Rectal smooth muscle tissue (tissue), 1 donor: ENCODE measurements around the gene RASSF8.
"Not testable (repeated sequence)": the region's sequence is repeated elsewhere in the genome, so short reads cannot be mapped to it uniquely, and the experiment has no call there.

Source experiments
- H3K27ac ChIP-seq: one replicate; pipeline ENCODE4 v1.7.0; 2013; ENCODE audit warnings: low read depth, low read length, inconsistent platforms
- H3K27me3 ChIP-seq: one replicate; pipeline ENCODE4 v1.7.0; 2013; ENCODE audit warnings: low read length; ENCODE audit not compliant: control insufficient read depth, insufficient read depth
- H3K36me3 ChIP-seq: one replicate; pipeline ENCODE4 v1.7.0; 2013; ENCODE audit warnings: low read length; ENCODE audit not compliant: control insufficient read depth, insufficient read depth
- H3K4me1 ChIP-seq: one replicate; pipeline ENCODE4 v1.7.0; 2013; ENCODE audit warnings: low read length; ENCODE audit not compliant: control insufficient read depth, insufficient read depth
- H3K4me3 ChIP-seq: one replicate; pipeline ENCODE4 v1.7.0; 2013; ENCODE audit warnings: low read length
- H3K9ac ChIP-seq: one replicate; pipeline ENCODE4 v1.7.0; 2013; ENCODE audit warnings: low read length

RASSF8 gene

DNA sequence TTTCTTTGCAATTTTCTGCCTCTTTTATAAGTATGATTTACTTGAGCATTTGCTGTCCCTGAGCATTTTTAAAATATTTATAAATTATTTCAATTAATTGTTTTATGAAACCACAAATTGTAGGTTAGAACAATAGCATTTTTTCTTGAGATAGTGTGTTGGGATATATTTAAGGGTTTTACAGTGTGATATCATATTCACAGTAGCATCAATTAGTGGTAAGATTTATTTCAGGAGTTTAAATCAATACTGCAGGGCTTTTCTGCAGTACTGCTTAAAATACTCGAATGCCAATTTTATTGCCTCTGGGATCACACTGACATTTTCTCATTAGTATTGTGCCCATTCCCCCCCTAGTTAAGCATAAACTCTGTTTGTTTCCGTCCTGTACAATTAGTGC, 84.2 kb downstream of the RASSF8 start:
- Histone ChIP-seq H3K4me1 (peaks cover 17% of the 10 kb centered on the region), H3K9ac (no peak overlapping the region), H3K4me3 (no peak overlapping the region), H3K27me3 (no peaks in the 10 kb centered on the region), H3K27ac (no peak overlapping the region), H3K36me3 (no peaks in the 10 kb centered on the region)

- Histone ChIP-seq H3K36me3 (no peaks in the 10 kb centered on the region), H3K4me3 (no peak overlapping the region), H3K27ac (no peak overlapping the region), H3K27me3 (no peaks in the 10 kb centered on the region), H3K9ac (no peak overlapping the region), H3K4me1 (peaks cover 17% of the 10 kb centered on the region)
These were observed 84.9 kb downstream of the RASSF8 start for GRCh38 chr12:26043135-26044006.

DNA sequence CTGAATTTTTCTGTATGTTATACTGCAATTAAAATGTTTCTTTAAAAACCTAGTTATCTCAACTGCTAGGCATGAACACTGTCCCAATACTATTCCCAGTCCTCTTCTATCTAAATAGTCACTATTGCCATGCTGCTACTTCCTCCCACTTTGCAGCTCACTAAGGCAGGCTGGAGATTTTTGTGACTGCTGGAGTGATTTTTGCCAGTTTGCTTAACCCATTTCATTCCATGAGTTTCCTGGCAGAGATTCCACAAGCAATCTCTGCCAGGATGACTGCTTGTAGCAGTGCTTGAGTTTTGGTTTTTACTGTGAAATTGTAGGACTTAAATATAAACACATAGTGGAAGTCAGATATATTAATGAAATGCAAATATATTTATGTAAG, 85.5 kb downstream of the RASSF8 start:
- Histone ChIP-seq H3K36me3 (no peaks in the 10 kb centered on the region), H3K4me3 (no peak overlapping the region), H3K27ac (no peak overlapping the region), H3K9ac (no peak overlapping the region), H3K27me3 (no peaks in the 10 kb centered on the region), H3K4me1 (peaks cover 13% of the 10 kb centered on the region)

- Histone ChIP-seq H3K9ac (no peak overlapping the region), H3K4me1 (peaks cover 13% of the 10 kb centered on the region), H3K36me3 (no peaks in the 10 kb centered on the region), H3K27ac (no peak overlapping the region), H3K4me3 (no peak overlapping the region), H3K27me3 (no peaks in the 10 kb centered on the region)
These were observed 86.1 kb downstream of the RASSF8 start for GRCh38 chr12:26044592-26044991.

DNA sequence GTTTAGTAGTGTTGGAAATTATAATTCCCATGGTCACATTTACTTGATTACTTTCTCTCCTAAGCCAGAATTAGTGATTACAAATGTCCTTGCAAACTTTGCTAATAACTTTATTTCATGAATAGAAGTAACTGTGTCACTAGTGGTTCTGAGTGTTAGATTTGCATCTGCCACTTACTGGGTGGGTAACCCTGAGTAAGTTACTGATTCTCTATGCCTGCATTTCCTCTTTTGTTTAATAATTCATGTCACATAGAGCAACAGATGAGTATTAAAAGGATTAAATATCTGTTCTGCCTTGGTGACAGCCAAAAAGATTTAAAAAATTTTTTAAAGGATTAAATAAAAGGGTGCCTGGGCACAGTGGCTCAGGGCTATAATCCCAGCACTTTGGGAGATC, 87.7 kb downstream of the RASSF8 start:
- Histone ChIP-seq H3K27me3 (no peaks in the 10 kb centered on the region), H3K27ac (no peak overlapping the region), H3K9ac (no peak overlapping the region), H3K4me1 (peaks cover 13% of the 10 kb centered on the region), H3K4me3 (no peak overlapping the region), H3K36me3 (no peaks in the 10 kb centered on the region)

- no peaks in the 10 kb centered on the region for H3K27me3 ChIP-seq
- peaks cover 13% of the 10 kb centered on the region for H3K4me1 ChIP-seq
- no peak overlapping the region for H3K9ac ChIP-seq
- no peak overlapping the region for H3K4me3 ChIP-seq
- H3K27ac ChIP-seq = no peak overlapping the region
- H3K36me3 ChIP-seq = no peaks in the 10 kb centered on the region
These were observed 88.4 kb downstream of the RASSF8 start for GRCh38 chr12:26046906-26047305.

DNA sequence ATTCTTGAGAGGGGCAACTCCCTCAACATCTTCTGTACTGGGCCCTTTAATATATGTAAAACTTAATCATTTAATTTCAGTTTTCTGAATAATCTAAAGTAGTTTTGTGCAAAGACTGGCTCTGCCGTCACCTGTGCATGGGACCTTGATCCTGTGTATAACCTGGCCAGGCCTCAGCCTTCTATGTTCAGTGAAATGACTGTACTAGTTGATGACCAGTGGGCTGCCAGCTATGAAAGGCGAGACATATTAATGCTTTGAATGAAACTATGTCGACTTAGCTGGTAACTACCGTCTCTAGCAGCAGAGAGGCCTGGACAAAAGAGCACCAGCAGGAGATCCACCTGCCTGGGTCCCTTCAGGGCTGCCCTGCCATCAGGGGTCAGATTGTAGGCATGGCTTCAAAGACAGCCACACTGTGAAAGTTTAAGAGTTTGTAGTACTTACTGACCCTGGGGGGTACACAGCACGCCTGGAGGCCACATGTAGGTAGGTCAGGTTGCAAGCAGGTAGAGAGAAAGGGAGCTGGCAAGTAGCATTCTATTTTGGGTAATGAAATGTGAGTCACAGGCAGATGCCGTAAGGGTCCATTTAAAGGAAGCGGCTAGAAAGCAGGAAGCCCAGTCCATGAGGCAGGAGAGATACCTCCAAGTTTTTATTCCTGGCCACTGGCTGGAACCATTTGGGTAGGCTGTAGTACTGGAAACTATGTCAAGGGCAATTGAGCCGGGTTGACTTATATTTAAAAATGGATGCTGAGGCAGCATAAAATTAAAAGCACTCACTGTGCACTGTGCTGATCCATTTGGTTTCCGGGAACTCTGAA, 89.1 kb downstream of the RASSF8 start:
- peaks cover 13% of the 10 kb centered on the region for H3K4me1 ChIP-seq
- no peak overlapping the region for H3K9ac ChIP-seq
- no peak overlapping the region for H3K4me3 ChIP-seq
- H3K36me3 ChIP-seq = no peaks in the 10 kb centered on the region
- no peak overlapping the region for H3K27ac ChIP-seq
- no peaks in the 10 kb centered on the region for H3K27me3 ChIP-seq

GRCh38 chr12:26052652-26053051, 94.2 kb downstream of the RASSF8 start:
- no peak overlapping the region for H3K27ac ChIP-seq
- no peaks in the 10 kb centered on the region for H3K27me3 ChIP-seq
- no peak overlapping the region for H3K9ac ChIP-seq
- no peaks in the 10 kb centered on the region for H3K36me3 ChIP-seq
- H3K4me1 ChIP-seq = peaks cover 4% of the 10 kb centered on the region
- no peak overlapping the region for H3K4me3 ChIP-seq

DNA sequence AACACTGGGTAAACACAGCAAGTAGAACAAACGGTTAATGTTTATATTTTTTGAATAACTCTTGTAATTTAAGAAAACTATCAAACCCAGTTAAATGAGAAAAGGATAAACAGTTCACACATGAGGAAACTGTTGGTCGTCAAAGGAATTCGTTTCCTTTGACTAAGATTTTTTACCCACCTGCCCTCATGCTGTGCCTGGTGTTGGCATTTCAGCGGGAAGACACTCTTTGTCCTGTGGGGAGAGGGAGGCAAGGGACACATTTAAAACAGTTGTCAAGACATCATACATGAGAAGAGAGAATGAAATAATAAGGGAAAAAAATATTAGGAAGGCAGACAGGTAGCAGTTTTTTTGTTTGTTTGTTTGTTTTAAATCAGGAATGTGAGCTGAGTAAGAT, 95.9 kb downstream of the RASSF8 start:
- H3K27ac ChIP-seq = no peak overlapping the region

DNA sequence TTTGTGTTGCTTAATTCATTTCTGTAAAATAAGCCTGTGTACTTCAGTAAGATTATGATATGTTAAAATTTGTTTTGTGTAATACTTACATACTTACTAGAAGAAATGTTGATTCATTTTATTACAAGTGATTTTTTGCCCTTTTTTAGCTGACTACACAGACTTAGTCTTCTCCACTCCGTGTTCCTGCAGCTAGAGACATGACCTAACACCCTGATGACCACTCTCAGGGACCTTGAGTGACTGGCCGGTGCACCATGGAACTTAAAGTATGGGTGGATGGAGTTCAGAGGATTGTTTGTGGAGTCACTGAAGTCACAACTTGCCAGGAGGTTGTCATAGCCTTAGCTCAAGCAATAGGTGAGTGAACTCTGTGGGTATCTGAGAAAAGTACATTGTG, 96.6 kb downstream of the RASSF8 start:
- Histone ChIP-seq H3K27me3 (no peaks in the 10 kb centered on the region), H3K4me3 (no peak overlapping the region), H3K4me1 (peaks cover 4% of the 10 kb centered on the region)

More for the DNA sequence above, 95.9 kb downstream of the RASSF8 start:
- peaks cover 4% of the 10 kb centered on the region for H3K4me1 ChIP-seq
- no peaks in the 10 kb centered on the region for H3K27me3 ChIP-seq
- no peak overlapping the region for H3K4me3 ChIP-seq
- no peaks in the 10 kb centered on the region for H3K36me3 ChIP-seq
- no peak overlapping the region for H3K9ac ChIP-seq

DNA sequence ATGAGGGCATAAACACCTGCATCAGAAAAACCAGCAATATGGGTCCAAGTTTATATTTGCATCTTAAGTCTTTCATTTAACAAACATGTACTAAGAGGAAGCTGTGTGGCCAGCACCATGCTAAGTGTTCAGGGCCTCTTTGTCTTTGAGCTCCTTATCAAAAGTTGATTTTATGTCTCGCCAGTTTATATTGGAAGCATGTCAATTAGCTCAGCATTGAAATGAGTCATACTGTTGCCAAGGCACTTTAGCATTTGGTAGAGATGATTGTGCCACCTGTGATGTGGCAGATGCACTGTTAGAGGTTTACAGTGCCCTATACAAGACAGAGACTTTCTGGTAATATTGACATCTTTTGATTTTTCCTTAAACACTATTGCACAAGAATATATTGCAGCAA, 97.9 kb downstream of the RASSF8 start:
- no peaks in the 10 kb centered on the region for H3K27me3 ChIP-seq
- no peaks in the 10 kb centered on the region for H3K36me3 ChIP-seq
- H3K4me1 ChIP-seq = peaks cover 4% of the 10 kb centered on the region
- no peak overlapping the region for H3K4me3 ChIP-seq
- H3K27ac ChIP-seq = no peak overlapping the region
- H3K9ac ChIP-seq = no peak overlapping the region

More for the DNA sequence above, 96.6 kb downstream of the RASSF8 start:
- no peaks in the 10 kb centered on the region for H3K36me3 ChIP-seq
- H3K27ac ChIP-seq = no peak overlapping the region
- no peak overlapping the region for H3K9ac ChIP-seq

GRCh38 chr12:26057271-26057670, 98.8 kb downstream of the RASSF8 start:
- H3K4me1 ChIP-seq, H3K27ac ChIP-seq, H3K9ac ChIP-seq: not testable (repeated sequence)

More at GRCh38 chr12:26057271-26057670, 98.8 kb downstream of the RASSF8 start:
- not testable (repeated sequence) for H3K27me3 ChIP-seq, H3K4me3 ChIP-seq, H3K36me3 ChIP-seq
